Right lobe of liver (tissue), 6 donors: ENCODE results near the gene ZNF862. TPM values are rescaled to one million over a fixed set of nuclear protein-coding genes. Genes with fewer than 3 reads are reported as not detected.

Experiments used
- ATAC-seq, 4 donors: fragments of 200-7000 bp; cut with Tn5 transposase; one replicate each; pipeline ENCODE4 v1.9.1; 2020; ENCODE audit warnings: mild to moderate bottlenecking in 4 of 4, moderate library complexity in 4 of 4
- DNase-seq, 3 donors: peaks; one replicate each; pipeline ENCODE4 v3.0.0-alpha.2; 2020
- H3K27ac ChIP-seq, 3 donors: fragments of 200-600 bp; one replicate each; pipeline ENCODE4 v1.8.0; 2022
- H3K27me3 ChIP-seq, 2 donors: fragments of 200-600 bp; one replicate each; pipeline ENCODE4 v1.8.0; 2022
- H3K36me3 ChIP-seq, 4 donors: fragments of 200-600 bp; sonication (generic) in 1 of 4; one replicate each; pipeline versions ENCODE4 v1.5.1 to v1.8.0; 2017 to 2022; ENCODE audit warnings: control low read depth in 1 of 4
- H3K4me1 ChIP-seq, 4 donors: fragments of 200-600 bp; sonication (generic) in 1 of 4; one replicate each; pipeline versions ENCODE4 v1.5.1 to v1.8.0; 2017 to 2022; ENCODE audit warnings: control low read depth in 1 of 4
- H3K4me3 ChIP-seq, 3 donors: fragments of 200-600 bp; one replicate each; pipeline ENCODE4 v1.8.0; 2022
- H3K9me3 ChIP-seq, 4 donors: fragments of 200-600 bp; sonication (generic) in 1 of 4; one replicate each; pipeline versions ENCODE4 v1.5.1 to v1.8.0; 2017 to 2022; ENCODE audit warnings: control low read depth in 1 of 4
- POLR2A ChIP-seq: fragments of 450-650 bp; IDR thresholded peaks from one replicate; pipeline ENCODE4 v1.6.1; 2017; ENCODE audit warnings: antibody characterized with exemption, mild to moderate bottlenecking
- WGBS: methylation state at CpG from one replicate; pipeline ENCODE4 v1.1.6; 2018; ENCODE audit warnings: low coverage, low lambda C conversion rate; ENCODE audit not compliant: insufficient coverage; ENCODE audit errors: missing lambda C conversion rate; 5-methylcytosine and 5-hydroxymethylcytosine counted together
- intact Hi-C, 2 donors: fragments of 100-400 bp; cut with DNase I; formaldehyde crosslinking; loops; one replicate each; pipeline versions ENCODE4 v1.11.2 to v1.14.1; 2022
- total RNA-seq, 6 experiments: library from RNA; depleted of rRNA in 2 of 6; stranded (reverse); fragments of >200 nt in 2 of 6; fragmentation: NEBNext Ultra II Directional in 3 of 6; extraction: Animal tissue kit (Norgen Biotek cat#: 25700) in 3 of 6; gene quantifications; one replicate each; pipeline versions ENCODE4 v1.1.0 to v1.2.4, GENCODE V29; 2016 to 2023
- TF ChIP-seq, protein P1 (sequence below), 4 donors: fragments of 200-600 bp in 3 of 4; fragments of 450-650 bp in 1 of 4; IDR thresholded peaks; one replicate each; pipeline versions ENCODE4 v1.5.1 to v1.8.0; 2016 to 2022; ENCODE audit warnings: antibody characterized with exemption in 4 of 4, mild to moderate bottlenecking in 2 of 4
- donor health status: DM: no; HTN: yes; CAD: no.
- donor health status: DM: no; HTN: no; CAD: no.
- donor health status: DM: no; HTN: no; CAD: no.
- donor health status: DM: no; HTN: yes; CAD: no.
- donor health status: DM: no; HTN: yes; CAD: no.

The ZNF862 gene
- total RNA-seq, 6 experiments from 2014 or later = 2.5 to 11.3 (median 7.1) TPM

GRCh38 chr7:149811221-149811620 lies 27.0 kb upstream of the ZNF862 start:
- Histone ChIP-seq H3K27me3 (no peaks in the 10 kb centered on the region), H3K27ac (no peak overlapping the region), H3K4me3 (no peak overlapping the region), H3K4me1 (peaks cover 0 to 9% (median 0%) of the 10 kb centered on the region in 4 donors), H3K9me3 (no peaks in the 10 kb centered on the region), H3K36me3 (no peaks in the 10 kb centered on the region)
- ATAC-seq (no peak), DNase-seq (no peak)
- TF ChIP-seq, protein P1, sequence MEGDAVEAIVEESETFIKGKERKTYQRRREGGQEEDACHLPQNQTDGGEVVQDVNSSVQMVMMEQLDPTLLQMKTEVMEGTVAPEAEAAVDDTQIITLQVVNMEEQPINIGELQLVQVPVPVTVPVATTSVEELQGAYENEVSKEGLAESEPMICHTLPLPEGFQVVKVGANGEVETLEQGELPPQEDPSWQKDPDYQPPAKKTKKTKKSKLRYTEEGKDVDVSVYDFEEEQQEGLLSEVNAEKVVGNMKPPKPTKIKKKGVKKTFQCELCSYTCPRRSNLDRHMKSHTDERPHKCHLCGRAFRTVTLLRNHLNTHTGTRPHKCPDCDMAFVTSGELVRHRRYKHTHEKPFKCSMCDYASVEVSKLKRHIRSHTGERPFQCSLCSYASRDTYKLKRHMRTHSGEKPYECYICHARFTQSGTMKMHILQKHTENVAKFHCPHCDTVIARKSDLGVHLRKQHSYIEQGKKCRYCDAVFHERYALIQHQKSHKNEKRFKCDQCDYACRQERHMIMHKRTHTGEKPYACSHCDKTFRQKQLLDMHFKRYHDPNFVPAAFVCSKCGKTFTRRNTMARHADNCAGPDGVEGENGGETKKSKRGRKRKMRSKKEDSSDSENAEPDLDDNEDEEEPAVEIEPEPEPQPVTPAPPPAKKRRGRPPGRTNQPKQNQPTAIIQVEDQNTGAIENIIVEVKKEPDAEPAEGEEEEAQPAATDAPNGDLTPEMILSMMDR (IDR thresholded peaks at IDR 0.05) = no peak
- no peak for TF ChIP-seq POLR2A
- intact Hi-C loops = no loop called here
- WGBS = 93% methylated on average over 2 of the region's 3 CpGs

DNA sequence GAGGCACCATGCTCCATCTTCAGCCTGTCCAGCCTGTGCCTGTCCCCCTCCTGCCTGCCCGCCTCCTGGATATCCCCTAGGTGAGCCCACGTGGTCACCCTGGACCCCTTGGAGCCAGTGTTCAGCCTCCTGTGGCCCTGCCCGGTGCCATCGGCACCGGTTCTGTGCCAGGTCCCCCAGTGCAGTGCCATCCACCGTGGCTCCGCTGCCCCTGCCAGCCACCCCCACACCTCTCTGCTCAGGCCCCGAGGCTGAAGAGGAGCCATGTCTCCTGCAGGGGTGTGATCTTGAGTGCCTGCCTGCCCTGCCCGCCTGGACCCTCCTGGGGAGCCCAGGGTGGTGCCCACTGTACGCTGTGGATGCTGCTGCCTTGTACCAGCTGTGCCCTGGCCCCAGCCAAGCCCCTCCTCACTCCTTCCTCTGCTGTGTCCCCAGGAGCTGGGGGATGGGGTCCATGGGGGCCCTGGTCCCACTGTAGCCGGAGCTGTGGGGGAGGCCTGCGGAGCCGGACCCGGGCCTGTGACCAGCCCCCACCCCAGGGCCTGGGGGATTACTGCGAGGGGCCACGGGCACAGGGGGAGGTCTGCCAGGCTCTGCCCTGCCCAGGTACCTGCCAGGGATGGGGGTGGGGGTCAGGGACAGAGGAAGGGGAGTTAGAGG lies 26.2 kb upstream of the ZNF862 start:
- H3K4me3 ChIP-seq = no peak overlapping the region
- 89% methylated on average over 6 of the region's 16 CpGs for WGBS
- no peaks in the 10 kb centered on the region for H3K9me3 ChIP-seq
- DNase-seq (no peak), ATAC-seq (no peak)
- intact Hi-C loops = no loop called here
- H3K27me3 ChIP-seq = no peaks in the 10 kb centered on the region
- TF ChIP-seq, protein P1 (IDR thresholded peaks at IDR 0.05) = no peak
- TF ChIP-seq POLR2A = no peak
- no peak overlapping the region for H3K27ac ChIP-seq
- H3K36me3 ChIP-seq = no peaks in the 10 kb centered on the region
- peaks cover 0 to 9% (median 0%) of the 10 kb centered on the region in 4 donors for H3K4me1 ChIP-seq

DNA sequence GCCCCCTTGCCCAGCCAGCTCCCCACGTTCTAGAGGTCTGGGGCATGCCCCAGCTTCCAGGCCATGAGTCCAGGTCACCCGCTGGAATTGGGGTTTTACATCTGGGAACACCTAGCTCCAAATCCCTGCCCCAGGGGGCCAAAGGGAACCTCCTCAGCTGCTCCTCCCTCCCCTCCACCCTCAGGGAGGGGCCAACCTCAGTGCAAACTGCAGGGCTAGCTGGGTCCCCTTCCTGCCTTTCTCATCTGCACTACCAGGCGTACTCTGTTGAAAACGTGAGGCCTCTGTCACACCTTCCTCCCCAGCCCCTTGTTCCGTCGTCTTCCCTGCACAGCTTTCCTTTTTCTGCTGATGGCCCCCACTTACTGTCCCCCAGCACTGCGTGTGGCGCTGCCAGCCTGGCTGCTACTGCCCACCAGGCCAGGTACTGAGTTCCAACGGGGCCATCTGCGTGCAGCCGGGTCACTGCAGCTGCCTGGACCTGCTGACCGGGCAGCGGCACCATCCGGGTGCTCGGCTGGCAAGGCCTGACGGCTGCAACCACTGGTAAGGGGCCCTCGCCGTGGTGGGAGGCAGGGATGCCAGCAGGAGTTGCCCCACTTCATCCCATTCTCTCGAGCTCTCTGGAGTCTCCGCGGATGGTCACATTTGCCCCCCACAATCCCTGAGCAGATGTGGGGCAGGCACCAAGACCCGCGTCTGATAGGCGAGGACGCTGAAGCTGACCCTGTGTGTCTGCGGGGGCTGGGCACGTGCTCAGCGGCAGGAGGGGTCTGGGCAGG lies 24.7 kb upstream of the ZNF862 start:
- no peak for TF ChIP-seq POLR2A
- TF ChIP-seq, protein P1 (IDR thresholded peaks at IDR 0.05) = no peak
- H3K27me3 ChIP-seq = no peaks in the 10 kb centered on the region
- H3K36me3 ChIP-seq = no peaks in the 10 kb centered on the region
- ATAC-seq (no peak), DNase-seq (no peak)
- intact Hi-C loops = no loop called here
- no peak overlapping the region for H3K4me3 ChIP-seq
- WGBS = 78% methylated on average over 6 of the region's 28 CpGs
- no peak overlapping the region for H3K27ac ChIP-seq
- no peaks in the 10 kb centered on the region for H3K9me3 ChIP-seq
- peaks cover 0 to 9% (median 0%) of the 10 kb centered on the region in 4 donors for H3K4me1 ChIP-seq

DNA sequence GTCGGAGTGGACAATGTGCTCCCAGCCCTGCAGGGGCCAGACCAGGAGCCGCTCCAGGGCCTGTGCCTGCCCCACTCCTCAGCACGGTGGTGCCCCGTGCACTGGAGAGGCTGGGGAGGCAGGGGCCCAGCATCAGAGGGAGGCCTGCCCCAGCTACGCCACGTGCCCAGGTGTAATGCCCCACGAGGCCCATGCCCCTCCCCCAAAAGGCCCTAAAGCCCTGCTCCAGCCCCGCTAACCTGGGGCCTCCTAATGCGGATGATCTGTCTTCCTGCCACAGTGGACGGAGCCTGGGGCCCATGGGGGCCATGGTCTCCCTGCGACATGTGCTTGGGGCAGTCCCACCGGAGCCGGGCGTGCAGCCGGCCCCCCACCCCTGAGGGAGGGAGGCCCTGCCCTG lies 23.7 kb upstream of the ZNF862 start:
- peaks cover 0 to 9% (median 0%) of the 10 kb centered on the region in 4 donors for H3K4me1 ChIP-seq
- no peak for ATAC-seq
- H3K27me3 ChIP-seq = no peaks in the 10 kb centered on the region
- H3K9me3 ChIP-seq = no peaks in the 10 kb centered on the region
- TF ChIP-seq, protein P1 (IDR thresholded peaks at IDR 0.05) = no peak
- no peak for TF ChIP-seq POLR2A
- no peak overlapping the region for H3K4me3 ChIP-seq
- 80% methylated on average over 3 of the region's 15 CpGs for WGBS
- no peaks in the 10 kb centered on the region for H3K36me3 ChIP-seq
- intact Hi-C loops = no loop called here
- no peak for DNase-seq
- no peak overlapping the region for H3K27ac ChIP-seq
